NCI-H524 treated with DMSO at 0.1 percent for 48 hours (cell line): ENCODE measurements around the gene PTHLH.

Source experiments
- DNase-seq: peaks from one replicate; lab custom pipeline; 2025; lab: John Stamatoyannopoulos, UW

The PTHLH gene

DNA sequence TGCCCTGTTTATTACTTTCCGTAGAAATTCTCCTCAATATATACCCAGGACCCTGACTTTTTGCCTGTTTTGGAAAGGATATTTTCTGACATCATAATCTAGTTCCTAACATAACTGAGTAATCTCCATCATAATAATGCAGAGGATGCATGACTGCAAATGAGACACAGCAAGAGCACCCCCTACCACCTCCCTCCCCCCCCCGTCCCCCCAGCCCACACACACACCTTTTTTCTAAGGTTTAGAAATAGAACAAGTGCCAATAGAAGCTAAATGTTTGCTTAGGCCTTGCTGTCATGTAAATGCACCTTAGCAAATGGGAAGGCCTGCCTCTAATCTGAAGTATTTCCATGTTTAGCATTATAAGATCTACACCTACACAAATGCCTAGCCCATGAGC, at the start of gene PTHLH:
TSS of gene PTHLH (minus strand) at position 13 of the 400 bp plus-strand sequence. CDS start 3,239 bp downstream, outside the sequence.
- no peak for DNase-seq

DNA sequence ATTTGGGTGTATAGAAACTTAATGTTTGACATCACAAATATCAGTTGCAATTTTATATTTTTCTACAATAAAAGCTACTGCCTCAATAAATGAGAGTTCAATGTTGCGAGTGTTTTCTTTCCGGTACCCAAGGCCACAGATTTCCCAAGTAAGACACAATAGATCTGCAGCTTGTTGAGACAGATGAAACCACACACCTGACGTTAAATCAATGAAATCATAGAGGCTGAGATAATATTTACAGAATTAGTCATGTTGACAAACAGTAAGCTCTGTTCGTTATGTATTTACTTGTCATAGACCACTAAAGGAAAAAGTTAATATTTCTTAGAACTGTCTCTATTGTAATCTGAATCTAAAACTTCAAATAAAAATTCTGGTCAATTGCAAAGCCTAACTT, 49.2 kb upstream of the PTHLH start:
- no peak for DNase-seq

- no peak for DNase-seq
Measured at GRCh38 chr12:28017873-28018255, 45.3 kb upstream of the PTHLH start.

DNA sequence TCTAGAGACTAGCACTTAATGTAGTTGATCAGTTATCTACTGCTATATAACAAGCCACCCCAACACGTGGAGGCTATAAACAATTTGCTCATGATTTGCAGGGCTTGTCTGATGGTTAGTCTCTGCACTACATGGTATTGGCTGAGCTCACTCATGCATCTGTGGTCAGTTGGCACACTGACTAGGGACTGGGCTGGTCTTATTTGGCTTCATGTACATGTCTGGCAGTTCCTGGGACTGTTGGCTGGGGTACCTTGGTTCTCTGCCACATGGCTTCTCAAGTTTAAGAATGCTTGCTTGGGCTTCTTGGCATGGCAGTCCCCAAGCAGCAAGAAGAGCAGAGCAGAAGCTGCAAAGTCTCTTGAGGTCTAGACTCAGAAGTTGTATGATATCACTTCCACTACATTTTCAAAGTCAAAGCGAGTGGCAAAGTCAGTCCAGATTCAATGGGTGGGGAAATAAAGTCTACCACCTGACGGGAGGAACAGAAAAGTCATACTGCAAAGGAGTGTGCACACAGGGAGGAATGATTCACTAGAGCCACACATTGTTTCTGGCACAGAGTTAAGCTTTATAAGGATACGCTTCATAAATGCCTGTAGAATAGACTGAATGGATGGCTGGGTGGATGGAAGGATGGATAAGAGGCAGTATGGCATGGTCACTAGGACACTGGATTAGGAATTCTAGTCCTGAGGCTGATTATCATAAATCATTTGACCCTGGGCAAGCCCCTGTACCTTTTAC, 44.8 kb upstream of the PTHLH start:
- no peak for DNase-seq

DNA sequence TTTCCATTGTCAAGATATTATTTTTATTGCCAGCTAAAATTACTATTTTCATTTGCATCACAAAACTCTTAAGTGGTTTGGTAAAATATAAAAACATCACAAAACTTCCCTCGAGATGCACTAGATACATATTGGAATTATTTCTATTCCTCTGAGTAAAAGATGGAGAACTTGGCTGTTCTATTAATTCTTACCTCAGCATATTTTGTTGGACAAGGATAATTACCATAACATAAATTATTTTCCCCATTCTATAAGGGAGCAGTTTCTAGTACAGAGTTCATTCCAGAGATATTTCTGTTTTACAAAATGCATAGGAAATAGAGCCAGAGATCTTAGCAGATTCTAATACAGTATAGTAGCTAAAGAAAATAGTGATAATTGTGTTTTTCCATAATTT, 42.6 kb upstream of the PTHLH start:
- DNase-seq, result no peak

DNA sequence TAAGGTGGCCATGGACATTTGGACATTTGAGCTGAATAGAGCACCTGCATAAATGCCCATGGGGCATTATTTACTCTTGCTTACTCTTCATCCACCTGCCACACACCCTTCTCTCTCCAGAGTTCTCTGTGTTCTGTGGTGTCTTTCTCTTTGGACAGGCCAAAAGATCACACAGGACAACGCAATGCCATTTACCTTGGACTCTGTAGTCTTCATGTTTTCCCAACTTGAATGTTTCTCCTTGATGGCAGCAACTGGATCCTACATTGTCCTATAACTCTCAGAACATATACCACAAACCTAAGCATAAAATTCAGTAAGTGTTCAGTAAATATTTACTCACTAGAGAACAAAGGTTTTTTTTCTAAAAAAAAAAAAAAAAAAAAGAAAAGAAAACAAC, 41.7 kb upstream of the PTHLH start:
- no peak for DNase-seq

- no peak for DNase-seq
Measured at GRCh38 chr12:28012333-28012918, 39.9 kb upstream of the PTHLH start.

DNA sequence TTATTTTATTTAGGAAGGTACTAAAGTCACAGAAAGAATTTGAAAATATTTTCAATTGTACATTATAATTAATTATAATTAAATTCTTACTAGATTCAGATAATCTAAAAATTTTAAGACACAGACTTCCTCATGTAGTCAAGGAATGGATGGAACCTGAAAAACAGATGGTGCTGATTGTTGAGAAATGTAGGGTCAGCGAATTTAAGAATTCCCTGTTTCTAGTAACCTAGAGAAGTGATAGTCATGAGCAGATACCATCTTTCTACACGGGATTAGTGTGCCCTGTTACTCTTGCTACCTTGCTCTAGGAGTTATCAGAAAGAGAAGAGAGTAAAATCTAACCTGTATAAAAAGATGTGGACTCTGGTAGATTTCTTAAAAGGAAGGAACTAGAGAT, 37.5 kb upstream of the PTHLH start:
- no peak for DNase-seq

GRCh38 chr12:27999970-28000369, 27.4 kb upstream of the PTHLH start:
- no peak for DNase-seq

GRCh38 chr12:27999521-27999920, 27.0 kb upstream of the PTHLH start:
- DNase-seq, result no peak

DNA sequence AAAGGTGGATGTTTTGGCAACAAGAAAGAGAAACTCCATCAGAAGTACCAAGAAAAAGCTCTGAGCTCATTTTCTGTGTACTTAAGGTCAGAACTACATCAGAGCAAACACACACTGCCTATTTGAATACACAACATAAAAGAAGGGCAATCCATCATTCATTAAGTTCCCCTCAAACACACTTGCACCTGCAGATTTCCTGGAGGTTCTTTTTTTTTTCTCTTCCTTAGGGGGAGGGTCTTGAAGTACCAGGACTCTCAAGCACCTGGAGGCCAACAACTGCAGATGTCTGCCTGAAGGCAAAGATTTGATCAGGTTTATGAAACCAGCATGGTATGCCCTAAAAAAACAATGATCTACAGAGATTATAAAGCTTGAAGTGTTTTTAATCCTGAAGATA, 26.1 kb upstream of the PTHLH start:
- no peak for DNase-seq

DNA sequence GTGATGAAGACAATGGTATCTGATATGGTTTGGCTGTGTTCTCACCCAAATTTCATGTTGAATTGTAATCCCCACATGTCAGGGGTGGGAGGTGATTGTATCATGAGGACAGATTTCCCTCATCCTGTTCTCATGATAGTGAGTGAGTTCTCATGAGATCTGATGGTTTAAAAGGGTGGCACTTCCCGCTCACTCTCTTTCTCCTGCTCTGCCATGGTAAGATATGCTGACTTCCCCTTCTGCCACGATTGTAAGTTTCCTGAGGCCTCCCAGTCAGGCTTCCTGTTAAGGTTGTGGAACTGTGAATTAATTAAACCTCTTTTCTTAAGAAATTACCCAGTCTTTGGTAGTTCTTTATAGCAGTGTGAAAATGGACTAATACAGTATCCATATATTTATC, 25.6 kb upstream of the PTHLH start:
- DNase-seq, result no peak

DNA sequence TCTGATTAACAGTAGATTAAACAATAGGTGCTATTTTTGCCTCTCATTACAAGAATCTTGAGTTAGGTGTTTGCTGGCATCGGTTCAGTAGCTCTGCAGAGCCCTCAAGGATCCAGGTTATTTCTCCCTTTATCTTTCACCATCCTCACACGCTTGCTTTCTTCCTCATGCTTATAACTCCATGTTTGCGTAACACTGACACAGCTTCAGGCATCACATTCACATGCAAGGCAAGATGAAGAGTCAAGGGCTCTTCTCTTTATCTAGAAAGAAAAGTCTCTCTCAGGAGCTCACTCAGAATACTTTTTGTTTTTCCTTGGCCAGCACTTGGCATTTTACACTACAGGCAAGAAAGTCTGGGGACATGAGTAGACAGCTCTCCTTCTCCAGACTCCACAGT, 24.2 kb upstream of the PTHLH start:
- DNase-seq, result no peak

- DNase-seq, result no peak
Measured at GRCh38 chr12:27995406-27995805, 22.9 kb upstream of the PTHLH start.

- DNase-seq, result no peak
Measured at GRCh38 chr12:27988594-27989233, 16.2 kb upstream of the PTHLH start.

- DNase-seq, result no peak
Measured at GRCh38 chr12:27987331-27987730, 14.8 kb upstream of the PTHLH start.

DNA sequence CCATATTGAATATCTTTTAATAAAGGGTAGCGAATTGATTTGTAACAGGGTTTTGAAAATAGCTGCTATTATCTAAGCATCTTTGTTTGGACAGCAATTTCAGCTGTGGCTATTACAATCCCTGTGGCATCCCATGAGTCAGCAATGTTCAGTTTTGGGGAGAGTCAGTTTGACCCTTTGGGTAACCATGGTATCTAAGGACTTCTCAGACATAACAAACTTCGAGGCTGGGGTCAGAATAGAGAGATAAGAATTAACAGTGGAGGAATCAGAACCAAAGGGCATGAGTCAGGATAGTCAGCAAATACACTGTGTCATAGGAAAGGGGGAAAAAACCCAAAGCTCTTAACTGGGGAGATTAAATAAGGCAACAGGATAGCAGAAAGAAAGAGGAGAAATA, 11.7 kb upstream of the PTHLH start:
- no peak for DNase-seq

DNA sequence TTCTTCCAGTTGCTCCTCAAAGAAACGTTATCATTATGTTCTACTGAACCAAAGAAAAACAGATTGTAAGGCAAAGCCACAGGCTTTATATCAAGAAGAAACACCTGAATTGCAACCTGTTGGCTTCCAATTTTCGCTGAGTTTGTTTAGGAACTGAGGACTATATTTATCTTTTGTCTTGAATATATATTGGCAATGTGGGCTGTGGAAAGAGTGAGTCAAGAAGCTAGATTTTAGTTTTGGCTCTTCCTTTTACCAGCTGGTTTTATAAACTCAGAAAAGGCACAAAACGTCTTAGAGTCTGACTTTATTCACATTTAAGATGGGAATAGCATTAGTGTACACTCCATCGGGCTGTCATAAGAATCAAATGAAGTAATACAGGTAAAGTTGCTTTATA, 10.4 kb upstream of the PTHLH start:
- no peak for DNase-seq

GRCh38 chr12:27982385-27982784, 9.9 kb upstream of the PTHLH start:
- DNase-seq, result no peak

GRCh38 chr12:27981874-27982273, 9.3 kb upstream of the PTHLH start:
- DNase-seq, result no peak

- no peak for DNase-seq
Measured at GRCh38 chr12:27979145-27979544, 6.6 kb upstream of the PTHLH start.

DNA sequence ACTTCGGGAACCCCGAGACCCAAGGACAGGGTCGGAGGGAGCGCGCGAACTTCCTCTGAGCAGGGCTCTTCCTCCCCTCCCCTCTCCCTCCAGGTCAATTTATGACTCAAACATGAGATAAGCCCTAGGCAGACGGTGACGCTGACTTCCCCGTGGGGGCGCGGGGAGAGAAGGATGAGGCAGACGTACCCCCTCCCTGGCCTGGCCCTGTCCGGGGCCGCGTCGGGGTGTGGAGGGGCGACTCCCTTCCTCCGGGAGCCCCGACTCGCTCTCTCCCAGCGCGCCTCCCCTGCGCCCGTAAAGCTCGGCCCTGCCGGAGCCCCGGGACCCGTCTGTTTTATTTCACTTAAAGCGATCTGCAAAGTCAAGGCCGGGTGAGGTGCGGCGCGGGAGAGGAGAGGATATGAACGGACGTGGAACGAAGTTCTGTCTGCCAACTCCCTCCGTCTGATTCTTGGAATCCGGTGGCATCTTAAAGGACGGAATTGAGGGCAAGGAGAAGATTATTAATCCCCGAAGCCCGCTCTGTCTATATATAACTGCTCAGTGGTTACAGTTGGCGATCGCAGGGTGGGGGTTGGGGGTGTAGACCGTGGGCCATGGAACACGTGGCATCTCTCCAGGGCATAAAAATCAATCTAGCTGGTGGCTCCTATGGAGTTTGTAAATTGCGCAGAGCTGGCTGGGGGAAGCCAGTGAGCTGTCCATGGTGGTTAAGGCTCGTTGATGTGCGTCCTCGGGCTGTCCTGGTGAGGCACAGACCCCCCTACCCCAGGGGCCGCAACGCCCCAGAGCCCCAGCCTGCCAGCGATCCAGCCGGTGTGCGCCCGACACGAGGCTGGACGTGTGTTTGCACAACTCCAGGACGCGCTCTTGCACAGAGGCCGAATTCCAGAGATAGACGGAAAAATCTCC, 2.9 kb upstream of the PTHLH start:
- no peak for DNase-seq
